Testis (tissue), 3 donors: ENCODE data around the gene CDK10. TPM values are rescaled to one million over a fixed set of nuclear protein-coding genes. Genes with fewer than 3 reads are reported as not detected.
"Not testable (repeated sequence)": the region's sequence is repeated elsewhere in the genome, so short reads cannot be mapped to it uniquely, and the experiment has no call there.

Experiments used
- DNase-seq: peaks from one replicate; pipeline ENCODE4 v3.0.0-alpha.2; 2019
- H3K27ac ChIP-seq, 2 donors: fragments of 200-600 bp; sonication (generic); one replicate each; pipeline ENCODE4 v1.5.1; 2019
- H3K27me3 ChIP-seq: fragments of 200-600 bp; sonication (generic); one replicate; pipeline ENCODE4 v1.5.1; 2019
- H3K36me3 ChIP-seq: fragments of 200-600 bp; sonication (generic); one replicate; pipeline ENCODE4 v1.5.1; 2017; ENCODE audit warnings: low read depth; ENCODE audit errors: missing control alignments
- H3K4me1 ChIP-seq: fragments of 200-600 bp; sonication (generic); one replicate; pipeline ENCODE4 v1.5.1; 2019
- H3K4me3 ChIP-seq, 2 donors: fragments of 200-600 bp; sonication (generic); one replicate each; pipeline ENCODE4 v1.5.1; 2017 to 2019
- H3K9me3 ChIP-seq: fragments of 200-600 bp; sonication (generic); one replicate; pipeline ENCODE4 v1.5.1; 2017
- CTCF ChIP-seq, 3 experiments: fragments of 450-650 bp in 2 of 3; fragments of 200-600 bp in 1 of 3; sonication (generic) in 1 of 3; IDR thresholded peaks; one replicate each; pipeline ENCODE4 v1.5.1; 2016 to 2019; ENCODE audit warnings: antibody characterized with exemption in 3 of 3, mild to moderate bottlenecking in 2 of 3, moderate library complexity in 1 of 3
- POLR2A ChIP-seq: fragments of 450-650 bp; IDR thresholded peaks from one replicate; pipeline ENCODE4 v1.6.1; 2017; ENCODE audit warnings: antibody characterized with exemption, mild to moderate bottlenecking, moderate library complexity
- WGBS, 2 donors: methylation state at CpG; one replicate each; pipeline ENCODE4 v1.1.5; 2018; 5-methylcytosine and 5-hydroxymethylcytosine counted together
- intact Hi-C: fragments of 100-400 bp; cut with DNase I; formaldehyde crosslinking; loops from one replicate; pipeline ENCODE4 v1.15.1; 2023; ENCODE audit warnings: low total_unique reads
- polyA plus RNA-seq: library from polyadenylated mRNA; stranded (reverse); fragments of 350-450 nt; fragmentation: Illumina TruSeq; extraction: RNeasy Lipid Tissue Mini Kit (QIAGEN cat#74804); gene quantifications from one replicate; pipeline ENCODE4 v1.2.3, GENCODE V29; 2014; ENCODE audit warnings: low read depth, low replicate concordance; ENCODE audit not compliant: insufficient read depth
- total RNA-seq, 2 donors: library from RNA; depleted of rRNA; stranded (reverse); fragments of >200 nt; gene quantifications; one replicate each; pipeline ENCODE4 v1.2.3, GENCODE V29; 2016

Gene CDK10
- total and polyA plus RNA-seq, 3 donors from 2014 or later: 68.0 to 88.3 (median 77.1) TPM

GRCh38 chr16:89658221-89658879 lies 28.1 kb upstream of the CDK10 start:
- no peaks in the 10 kb centered on the region for H3K9me3 ChIP-seq
- no peak for TF ChIP-seq CTCF (IDR thresholded peaks at IDR 0.05)
- TF ChIP-seq POLR2A: no peak
- peak overlapping the region; percentile 94 to 98 for H3K4me3 ChIP-seq
- 11 to 14% methylated on average over 27 of the region's 27 CpGs for WGBS, 2 donors
- peaks cover 13% of the 10 kb centered on the region for H3K4me1 ChIP-seq
- intact Hi-C loops: no loop called here
- H3K27ac ChIP-seq: peak overlapping the region; percentile 67 to 71
- DNase-seq: no peak
- H3K27me3 ChIP-seq: no peaks in the 10 kb centered on the region
- no peaks in the 10 kb centered on the region for H3K36me3 ChIP-seq

- H3K27me3 ChIP-seq: no peaks in the 10 kb centered on the region
- DNase-seq: no peak
- H3K36me3 ChIP-seq: no peaks in the 10 kb centered on the region
- intact Hi-C loops: no loop called here
- 86 to 95% methylated on average over 7 of the region's 7 CpGs for WGBS, 2 donors
- H3K4me1 ChIP-seq: peaks cover 13% of the 10 kb centered on the region
- no peak for TF ChIP-seq CTCF (IDR thresholded peaks at IDR 0.05)
- TF ChIP-seq POLR2A: no peak
- no peak overlapping the region for H3K4me3 ChIP-seq
- no peak overlapping the region for H3K27ac ChIP-seq
- no peaks in the 10 kb centered on the region for H3K9me3 ChIP-seq
Observed at GRCh38 chr16:89660146-89660545, 26.3 kb upstream of the CDK10 start.

- no peak for TF ChIP-seq CTCF (IDR thresholded peaks at IDR 0.05)
- intact Hi-C loops: no loop called here
- Histone ChIP-seq H3K27ac (no peak overlapping the region), H3K4me1 (peaks cover 13% of the 10 kb centered on the region), H3K4me3 (no peak overlapping the region), H3K36me3 (no peaks in the 10 kb centered on the region), H3K27me3 (no peaks in the 10 kb centered on the region), H3K9me3 (no peaks in the 10 kb centered on the region)
- no peak for DNase-seq
- WGBS, 2 donors: 89 to 90% methylated on average over 9 of the region's 9 CpGs
Observed at GRCh38 chr16:89661215-89661614, 25.3 kb upstream of the CDK10 start.

- H3K9me3 ChIP-seq, H3K36me3 ChIP-seq, H3K4me3 ChIP-seq, DNase-seq, H3K27me3 ChIP-seq, H3K27ac ChIP-seq, intact Hi-C loops, H3K4me1 ChIP-seq: not testable (repeated sequence)
- 73 to 79% methylated on average over 11 of the region's 11 CpGs for WGBS, 2 donors
Observed at GRCh38 chr16:89664238-89664637, 22.3 kb upstream of the CDK10 start.

- peak; percentile 46 for DNase-seq
- H3K9me3 ChIP-seq, H3K27ac ChIP-seq, intact Hi-C loops, H3K36me3 ChIP-seq, H3K4me3 ChIP-seq, H3K4me1 ChIP-seq, H3K27me3 ChIP-seq: not testable (repeated sequence)
- WGBS, 2 donors: 57 to 59% methylated on average over 4 to 7 of the region's 7 CpGs
- peak in 1 of 3 experiments; percentile 34 for TF ChIP-seq CTCF (IDR thresholded peaks at IDR 0.05)
Observed at GRCh38 chr16:89667000-89667399, 19.5 kb upstream of the CDK10 start.
